ACC112 (cell line): ENCODE data around the gene MCTP2.

Experiments used
- H2AFZ ChIP-seq: fragments of 200-600 bp; sonication (generic); one replicate; pipeline ENCODE4 v1.6.0; 2017; ENCODE audit warnings: antibody characterized with exemption, low read length; ENCODE audit not compliant: unreplicated experiment
- H3K27ac ChIP-seq: fragments of 200-600 bp; sonication (generic); 2 replicates; pipeline ENCODE4 v1.5.1; 2014; ENCODE audit warnings: low read depth, mild to moderate bottlenecking, antibody characterized with exemption, low read length, moderate library complexity
- H3K27me3 ChIP-seq: fragments of 200-600 bp; sonication (generic); 2 replicates; pipeline ENCODE4 v1.6.1; 2014; ENCODE audit warnings: mild to moderate bottlenecking, antibody characterized with exemption, low read length, moderate library complexity, mixed read lengths; ENCODE audit not compliant: insufficient read depth
- H3K36me3 ChIP-seq: fragments of 200-600 bp; sonication (generic); 2 replicates; pipeline ENCODE4 v1.6.1; 2016; ENCODE audit warnings: mild to moderate bottlenecking, antibody characterized with exemption, low read length, moderate library complexity, mixed read lengths; ENCODE audit not compliant: insufficient read depth
- H3K4me1 ChIP-seq: fragments of 200-600 bp; sonication (generic); one replicate; pipeline ENCODE4 v1.6.1; 2016; ENCODE audit warnings: low read length, mixed read lengths; ENCODE audit not compliant: insufficient read depth, unreplicated experiment, control insufficient read depth
- H3K4me3 ChIP-seq: fragments of 200-600 bp; sonication (generic); 2 replicates; pipeline ENCODE4 v1.5.1; 2014; ENCODE audit warnings: mild to moderate bottlenecking, low read depth, low read length
- H3K79me2 ChIP-seq: fragments of 200-600 bp; sonication (generic); one replicate; pipeline ENCODE4 v1.6.0; 2016; ENCODE audit warnings: low read length; ENCODE audit not compliant: control insufficient read depth, unreplicated experiment, insufficient read depth

Gene MCTP2

GRCh38 chr15:94395640-94396039 is 164.3 kb downstream of the MCTP2 start:
- Histone ChIP-seq H3K4me1 (no peaks in the 10 kb centered on the region), H3K36me3 (no peaks in the 10 kb centered on the region), H3K79me2 (no peaks in the 10 kb centered on the region), H3K4me3 (no peak overlapping the region), H3K27me3 (no peaks in the 10 kb centered on the region), H3K27ac (no peak overlapping the region), H2AFZ (no peak overlapping the region)

GRCh38 chr15:94397337-94397736 is 166.0 kb downstream of the MCTP2 start:
- Histone ChIP-seq H3K27ac (no peak overlapping the region), H3K4me3 (no peak overlapping the region), H3K27me3 (no peaks in the 10 kb centered on the region), H3K79me2 (no peaks in the 10 kb centered on the region), H3K36me3 (no peaks in the 10 kb centered on the region), H2AFZ (no peak overlapping the region), H3K4me1 (no peaks in the 10 kb centered on the region)

- no peak overlapping the region for H2AFZ ChIP-seq
- H3K27me3 ChIP-seq: no peaks in the 10 kb centered on the region
- H3K36me3 ChIP-seq: no peaks in the 10 kb centered on the region
- H3K27ac ChIP-seq: no peak overlapping the region
- no peaks in the 10 kb centered on the region for H3K4me1 ChIP-seq
- no peak overlapping the region for H3K4me3 ChIP-seq
- no peaks in the 10 kb centered on the region for H3K79me2 ChIP-seq
Measured at GRCh38 chr15:94398001-94398400, 166.6 kb downstream of the MCTP2 start.

DNA sequence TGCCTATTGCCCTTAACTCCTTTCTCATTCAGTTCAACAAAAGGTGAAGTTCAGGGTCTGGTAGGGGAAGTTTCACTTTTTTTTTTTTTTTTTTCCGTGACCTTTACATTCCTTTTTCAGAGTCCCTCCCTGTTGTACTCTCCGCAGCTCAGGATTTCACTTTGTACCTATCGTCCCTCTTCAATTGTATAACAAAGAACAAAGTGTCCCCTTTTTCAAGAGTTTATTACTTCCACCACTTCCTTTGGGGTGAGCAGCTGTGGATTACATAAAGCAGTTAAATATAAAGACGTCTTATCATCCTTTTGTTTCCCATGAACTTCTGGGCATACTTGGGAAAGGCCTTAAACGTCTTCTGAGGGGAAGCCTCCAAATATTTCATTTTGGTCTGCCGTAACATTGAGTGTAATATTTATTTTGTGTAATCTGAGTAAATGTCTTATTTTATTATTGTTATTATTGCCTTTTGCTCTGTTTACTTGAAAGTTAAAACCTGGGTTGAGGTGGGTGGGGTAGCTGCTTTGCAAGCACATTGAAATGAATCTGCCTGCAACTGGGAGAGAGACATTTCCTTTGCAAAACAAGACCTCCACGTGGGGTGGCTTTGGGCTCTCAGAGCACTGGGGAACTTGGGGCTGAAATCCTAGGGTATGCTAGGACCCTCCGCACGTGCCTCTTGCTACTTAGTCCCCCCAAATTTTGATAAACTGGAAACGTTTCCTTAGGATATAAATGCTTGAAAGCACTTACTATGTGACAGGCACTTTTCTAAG is 169.4 kb downstream of the MCTP2 start:
- Histone ChIP-seq H3K36me3 (no peaks in the 10 kb centered on the region), H3K27me3 (no peaks in the 10 kb centered on the region), H3K4me1 (no peaks in the 10 kb centered on the region), H3K4me3 (no peak overlapping the region), H3K79me2 (no peaks in the 10 kb centered on the region), H2AFZ (no peak overlapping the region), H3K27ac (no peak overlapping the region)

DNA sequence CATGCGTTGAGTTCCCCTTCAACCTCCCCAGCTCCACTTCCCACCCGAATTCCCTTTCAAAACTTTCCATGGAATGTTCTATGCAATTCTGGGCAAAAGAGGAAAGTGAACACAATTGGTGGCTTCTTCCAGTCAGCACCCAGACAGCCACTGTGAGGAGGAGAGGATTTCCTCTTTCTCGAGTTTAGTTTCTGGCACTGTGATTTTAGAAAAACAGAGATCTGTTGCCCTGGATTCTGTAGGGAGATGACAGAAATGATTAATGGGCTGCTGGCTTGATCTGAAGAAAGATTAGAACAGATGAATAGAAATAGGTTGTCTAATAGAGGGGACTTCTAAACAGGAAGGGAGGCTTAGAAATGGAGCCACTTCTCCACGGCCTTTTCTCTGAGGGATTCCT is 172.0 kb downstream of the MCTP2 start:
- Histone ChIP-seq H3K4me1 (no peaks in the 10 kb centered on the region), H2AFZ (no peak overlapping the region), H3K4me3 (no peak overlapping the region), H3K36me3 (no peaks in the 10 kb centered on the region), H3K79me2 (no peaks in the 10 kb centered on the region), H3K27ac (no peak overlapping the region), H3K27me3 (no peaks in the 10 kb centered on the region)

GRCh38 chr15:94404733-94405283 is 173.4 kb downstream of the MCTP2 start:
- Histone ChIP-seq H3K36me3 (no peaks in the 10 kb centered on the region), H2AFZ (no peak overlapping the region)

GRCh38 chr15:94411285-94411684 is 179.9 kb downstream of the MCTP2 start:
- Histone ChIP-seq H3K27me3 (no peaks in the 10 kb centered on the region), H3K36me3 (no peaks in the 10 kb centered on the region), H3K4me1 (no peaks in the 10 kb centered on the region), H3K27ac (no peak overlapping the region), H2AFZ (no peak overlapping the region), H3K4me3 (no peak overlapping the region), H3K79me2 (no peaks in the 10 kb centered on the region)

More at GRCh38 chr15:94404733-94405283, 173.4 kb downstream of the MCTP2 start:
- Histone ChIP-seq H3K27me3 (no peaks in the 10 kb centered on the region), H3K4me1 (no peaks in the 10 kb centered on the region), H3K79me2 (no peaks in the 10 kb centered on the region), H3K4me3 (no peak overlapping the region), H3K27ac (no peak overlapping the region)

GRCh38 chr15:94411846-94412245 is 180.5 kb downstream of the MCTP2 start:
- Histone ChIP-seq H3K79me2 (no peaks in the 10 kb centered on the region), H3K36me3 (no peaks in the 10 kb centered on the region), H3K27ac (no peak overlapping the region), H2AFZ (no peak overlapping the region), H3K4me3 (no peak overlapping the region), H3K4me1 (no peaks in the 10 kb centered on the region), H3K27me3 (no peaks in the 10 kb centered on the region)

DNA sequence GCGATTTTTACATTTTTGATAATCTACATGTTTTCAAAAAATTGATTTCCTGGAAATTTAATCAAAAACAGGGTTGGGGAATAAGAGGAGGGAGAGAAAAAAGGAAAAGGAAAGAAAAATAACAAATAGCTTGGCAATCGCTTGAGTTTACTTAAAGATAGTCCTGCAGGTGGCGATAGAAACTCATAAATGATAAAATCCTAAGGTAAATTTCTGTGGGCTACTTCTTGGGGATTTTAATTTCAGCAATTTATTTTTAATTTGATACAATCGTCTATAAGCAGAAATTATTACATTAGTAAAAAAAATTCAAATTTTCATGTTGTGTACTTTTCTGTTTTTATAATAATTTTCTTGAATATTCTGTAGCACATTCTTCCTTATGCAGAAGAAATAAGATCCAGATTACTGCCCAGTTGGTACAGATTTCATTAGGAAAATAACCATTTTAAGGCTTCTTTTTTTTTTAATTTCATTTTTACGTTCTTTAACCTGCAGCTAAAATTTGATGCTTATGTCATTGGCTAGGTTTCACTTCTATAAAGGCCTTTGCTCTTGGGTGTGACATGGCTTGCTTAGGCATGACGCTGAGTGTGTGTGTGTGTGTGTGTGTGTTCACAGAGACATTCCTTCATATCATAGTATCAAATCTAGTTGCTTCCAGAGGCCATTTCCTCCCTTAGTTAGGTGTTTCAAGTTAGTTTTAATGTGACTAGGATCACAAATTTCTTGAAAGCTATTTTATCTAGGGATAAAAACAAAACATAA is 181.8 kb downstream of the MCTP2 start:
- H2AFZ ChIP-seq: no peak overlapping the region
- H3K27me3 ChIP-seq: no peaks in the 10 kb centered on the region
- no peaks in the 10 kb centered on the region for H3K79me2 ChIP-seq
- no peak overlapping the region for H3K4me3 ChIP-seq
- no peaks in the 10 kb centered on the region for H3K36me3 ChIP-seq
- H3K4me1 ChIP-seq: no peaks in the 10 kb centered on the region
- H3K27ac ChIP-seq: no peak overlapping the region

GRCh38 chr15:94414916-94415315 is 183.6 kb downstream of the MCTP2 start:
- Histone ChIP-seq H2AFZ (no peak overlapping the region), H3K79me2 (no peaks in the 10 kb centered on the region), H3K27ac (no peak overlapping the region), H3K4me1 (no peaks in the 10 kb centered on the region), H3K4me3 (no peak overlapping the region), H3K27me3 (no peaks in the 10 kb centered on the region), H3K36me3 (no peaks in the 10 kb centered on the region)

DNA sequence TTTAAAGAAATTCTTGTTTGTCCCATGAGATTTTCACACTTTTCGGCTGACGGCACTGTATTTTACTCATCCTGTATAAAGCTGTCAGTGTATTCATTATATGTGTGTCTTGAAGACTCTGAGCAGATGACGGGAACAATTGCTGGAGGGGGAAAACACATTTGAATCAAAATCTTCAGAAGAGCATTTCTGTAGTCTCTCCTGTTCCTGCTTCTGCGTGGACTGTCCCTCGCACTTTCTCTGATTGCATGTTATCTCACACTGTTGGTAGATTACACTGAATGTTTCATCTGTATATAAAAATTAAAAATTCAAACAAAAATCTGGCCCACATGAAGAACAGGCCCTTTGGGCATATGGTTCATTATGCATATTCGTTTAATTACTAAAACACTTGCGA is 184.9 kb downstream of the MCTP2 start:
- Histone ChIP-seq H3K36me3 (no peaks in the 10 kb centered on the region), H2AFZ (no peak overlapping the region), H3K4me1 (no peaks in the 10 kb centered on the region), H3K4me3 (no peak overlapping the region), H3K27ac (no peak overlapping the region), H3K27me3 (no peaks in the 10 kb centered on the region), H3K79me2 (no peaks in the 10 kb centered on the region)
